GM20000 (cell line): Measurements from ENCODE around the gene CIB1.
A peak's percentile ranks its signal among the peaks of the same experiment; 100 is the strongest.
"Not testable (repeated sequence)": the region's sequence is repeated elsewhere in the genome, so short reads cannot be mapped to it uniquely, and the experiment has no call there.

Source experiments
- DNase-seq: peaks from one replicate; pipeline ENCODE4 v3.0.0; 2012; ENCODE audit warnings: low spot score
- CTCF ChIP-seq: IDR thresholded peaks from 2 replicates; pipeline ENCODE4 v1.5.1; 2012; ENCODE audit warnings: mild to moderate bottlenecking, control low read depth; ENCODE audit errors: extremely low read depth, missing control alignments

The CIB1 gene

GRCh38 chr15:90265271-90266060 is 31.7 kb upstream of the CIB1 start, which contains the start of gene NGRN:
NGRN (plus strand) TSS chr15:90265672; CDS start chr15:90265713, 41 bp downstream.
- DNase-seq, result peak; percentile 91
- TF ChIP-seq CTCF, result no peak

GRCh38 chr15:90264671-90265070 is 30.9 kb upstream of the CIB1 start:
- no peak for DNase-seq
- no peak for TF ChIP-seq CTCF

- no peak for DNase-seq
- no peak for TF ChIP-seq CTCF
Measured at GRCh38 chr15:90262426-90262825, 28.7 kb upstream of the CIB1 start.

- TF ChIP-seq CTCF, result no peak
- no peak for DNase-seq
Measured at GRCh38 chr15:90261811-90262210, 28.1 kb upstream of the CIB1 start.

- DNase-seq, result not testable (repeated sequence)
Measured at GRCh38 chr15:90260731-90261130, 27.0 kb upstream of the CIB1 start.

- peak; percentile 63 for DNase-seq
- no peak for TF ChIP-seq CTCF
Measured at GRCh38 chr15:90259524-90259923, 25.8 kb upstream of the CIB1 start.

- DNase-seq, result no peak
- no peak for TF ChIP-seq CTCF
Measured at GRCh38 chr15:90257776-90258175, 24.0 kb upstream of the CIB1 start.
